ENCODE measurements around the gene HOMER1.

The HOMER1 gene

DNA sequence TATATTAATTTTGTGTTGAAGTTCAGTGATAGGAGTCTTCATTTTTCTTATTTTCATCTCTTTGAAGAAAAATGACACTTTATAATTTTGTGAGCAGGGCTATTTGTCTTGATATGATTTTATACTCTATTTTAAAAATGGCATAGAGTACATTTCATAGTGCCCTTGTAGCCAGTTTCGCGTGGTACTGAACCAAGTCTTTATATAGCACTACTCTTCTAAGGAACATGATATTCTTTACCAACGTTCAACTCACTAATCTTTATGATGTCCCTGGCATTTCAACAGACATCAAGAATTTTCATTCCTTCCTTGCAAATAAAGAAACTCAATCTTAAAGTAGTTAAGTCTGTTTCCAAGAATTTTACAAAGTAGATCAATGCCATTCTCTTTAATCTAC is 41.5 kb upstream of the HOMER1 start:
- H3K27ac ChIP-seq: no peak overlapping the region
- H3K36me3 ChIP-seq (replicated peaks): no peaks in the 10 kb centered on the region
- H3K4me3 ChIP-seq (ENCODE audit: low read depth, low read length): no peak overlapping the region
- no peak for DNase-seq
- TF ChIP-seq, protein P1, sequence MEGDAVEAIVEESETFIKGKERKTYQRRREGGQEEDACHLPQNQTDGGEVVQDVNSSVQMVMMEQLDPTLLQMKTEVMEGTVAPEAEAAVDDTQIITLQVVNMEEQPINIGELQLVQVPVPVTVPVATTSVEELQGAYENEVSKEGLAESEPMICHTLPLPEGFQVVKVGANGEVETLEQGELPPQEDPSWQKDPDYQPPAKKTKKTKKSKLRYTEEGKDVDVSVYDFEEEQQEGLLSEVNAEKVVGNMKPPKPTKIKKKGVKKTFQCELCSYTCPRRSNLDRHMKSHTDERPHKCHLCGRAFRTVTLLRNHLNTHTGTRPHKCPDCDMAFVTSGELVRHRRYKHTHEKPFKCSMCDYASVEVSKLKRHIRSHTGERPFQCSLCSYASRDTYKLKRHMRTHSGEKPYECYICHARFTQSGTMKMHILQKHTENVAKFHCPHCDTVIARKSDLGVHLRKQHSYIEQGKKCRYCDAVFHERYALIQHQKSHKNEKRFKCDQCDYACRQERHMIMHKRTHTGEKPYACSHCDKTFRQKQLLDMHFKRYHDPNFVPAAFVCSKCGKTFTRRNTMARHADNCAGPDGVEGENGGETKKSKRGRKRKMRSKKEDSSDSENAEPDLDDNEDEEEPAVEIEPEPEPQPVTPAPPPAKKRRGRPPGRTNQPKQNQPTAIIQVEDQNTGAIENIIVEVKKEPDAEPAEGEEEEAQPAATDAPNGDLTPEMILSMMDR (IDR thresholded peaks at IDR 0.05; ENCODE audit: low read depth, low read length, missing control alignments): no peak
- no peaks in the 10 kb centered on the region for H3K27me3 ChIP-seq (replicated peaks)
- in situ Hi-C loops (cut with HindIII; ENCODE audit: low pct_ligation_motif_present, low sequenced_read_pairs): no loop called here

DNA sequence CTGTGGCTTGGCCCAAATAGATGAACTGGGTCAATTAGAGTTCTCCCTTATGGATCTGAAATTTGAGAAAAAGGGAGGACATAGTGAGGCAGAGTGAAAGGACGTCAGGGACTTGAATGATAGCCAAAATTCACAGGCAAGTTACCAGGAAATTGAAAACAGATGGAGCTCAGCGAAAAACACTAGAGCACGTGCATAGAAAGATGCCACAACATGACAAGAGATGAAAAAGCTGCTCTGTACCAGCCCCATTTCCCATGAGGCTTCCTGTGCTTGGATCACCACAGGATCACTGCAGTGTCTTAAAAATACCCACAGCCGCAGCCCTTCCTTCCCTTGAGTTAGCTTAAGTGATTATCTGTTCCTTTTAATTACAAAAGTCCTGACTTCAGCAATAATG is 39.0 kb upstream of the HOMER1 start:
- H3K27ac ChIP-seq: no peak overlapping the region
- no peaks in the 10 kb centered on the region for H3K36me3 ChIP-seq (replicated peaks)
- H3K27me3 ChIP-seq (replicated peaks): no peaks in the 10 kb centered on the region
- TF ChIP-seq, protein P1 (IDR thresholded peaks at IDR 0.05; ENCODE audit: low read depth, low read length, missing control alignments): no peak
- in situ Hi-C loops (cut with HindIII; ENCODE audit: low pct_ligation_motif_present, low sequenced_read_pairs): no loop called here
- no peak for DNase-seq
- H3K4me3 ChIP-seq (ENCODE audit: low read depth, low read length): no peak overlapping the region

DNA sequence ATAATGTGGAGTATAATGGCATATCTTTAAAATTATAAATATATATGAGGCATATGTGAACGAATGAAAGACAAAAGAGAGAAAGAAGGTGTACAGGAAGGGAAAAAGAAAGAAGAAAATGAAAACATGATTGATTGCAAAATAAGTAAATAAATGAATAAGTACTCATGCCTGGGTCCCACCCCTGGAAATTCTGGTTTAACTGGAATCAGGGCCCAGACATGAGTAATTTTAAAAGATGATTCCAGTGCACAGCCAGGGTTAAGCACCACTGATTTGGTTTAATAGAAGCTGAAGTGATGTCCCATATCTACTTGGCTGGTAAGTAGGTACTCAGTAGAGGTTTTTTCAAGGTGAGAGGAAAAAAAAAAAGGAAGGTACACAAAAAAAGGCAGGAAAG is 34.0 kb upstream of the HOMER1 start:
- H3K4me3 ChIP-seq (ENCODE audit: low read depth, low read length): no peak overlapping the region
- no peaks in the 10 kb centered on the region for H3K27me3 ChIP-seq (replicated peaks)
- TF ChIP-seq, protein P1 (IDR thresholded peaks at IDR 0.05; ENCODE audit: low read depth, low read length, missing control alignments): no peak
- no peaks in the 10 kb centered on the region for H3K36me3 ChIP-seq (replicated peaks)
- DNase-seq: no peak
- in situ Hi-C loops (cut with HindIII; ENCODE audit: low pct_ligation_motif_present, low sequenced_read_pairs): no loop called here
- H3K27ac ChIP-seq: no peak overlapping the region

DNA sequence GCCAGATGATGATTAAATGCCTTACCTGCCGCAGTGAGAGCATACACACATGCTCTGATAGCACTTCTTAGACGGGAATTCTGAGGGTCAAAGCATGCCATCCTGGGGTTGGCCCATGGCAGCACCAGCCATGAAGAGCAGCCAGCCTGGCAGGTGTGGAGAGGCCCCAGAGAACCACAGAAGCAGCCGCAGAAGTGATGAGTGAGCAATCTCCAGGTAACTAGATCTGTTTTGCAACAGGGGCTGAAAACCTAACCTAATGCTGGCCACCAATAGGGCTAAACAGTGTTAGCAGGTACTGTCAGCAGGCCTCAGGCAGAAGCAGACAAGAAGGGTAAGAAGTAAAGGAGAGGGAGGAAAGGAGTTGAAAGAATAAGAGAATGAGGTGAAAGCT is 33.5 kb upstream of the HOMER1 start:
- no peak overlapping the region for H3K4me3 ChIP-seq (ENCODE audit: low read depth, low read length)
- H3K27me3 ChIP-seq (replicated peaks): no peaks in the 10 kb centered on the region
- no peak for DNase-seq
- H3K36me3 ChIP-seq (replicated peaks): no peaks in the 10 kb centered on the region
- no peak overlapping the region for H3K27ac ChIP-seq
- TF ChIP-seq, protein P1 (IDR thresholded peaks at IDR 0.05; ENCODE audit: low read depth, low read length, missing control alignments): no peak
- in situ Hi-C loops (cut with HindIII; ENCODE audit: low pct_ligation_motif_present, low sequenced_read_pairs): no loop called here

DNA sequence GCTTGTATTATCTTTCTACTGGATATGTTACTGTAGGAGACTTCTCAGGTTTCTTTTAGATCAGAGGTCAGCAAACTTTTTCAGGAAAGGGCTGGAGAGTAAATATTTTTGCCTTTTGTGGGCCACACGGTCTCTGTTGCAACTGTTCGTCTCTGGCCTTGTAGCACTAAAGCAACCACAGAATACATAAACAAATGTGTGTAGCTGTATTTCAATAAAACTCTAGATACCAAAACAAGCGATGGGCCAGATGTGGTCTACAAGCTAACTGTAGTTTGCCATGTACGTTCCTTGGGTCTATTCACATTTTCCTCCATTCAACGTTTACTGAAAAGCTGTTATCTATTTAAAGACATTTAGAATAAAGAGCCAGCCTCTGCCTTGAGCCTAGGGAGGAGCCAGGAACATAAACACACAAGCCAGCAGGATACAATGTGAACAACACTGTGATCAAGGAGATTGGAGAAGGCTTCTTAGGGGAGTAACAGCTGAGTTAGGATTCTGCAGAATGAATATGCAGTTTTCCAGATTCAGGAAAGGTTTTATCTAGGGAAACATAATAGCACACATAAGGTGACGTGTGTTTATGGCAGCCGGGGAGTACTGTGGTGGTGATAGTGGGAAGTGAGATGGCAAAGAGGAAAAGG is 33.0 kb upstream of the HOMER1 start:
- TF ChIP-seq, protein P1 (IDR thresholded peaks at IDR 0.05; ENCODE audit: low read depth, low read length, missing control alignments): no peak
- no peaks in the 10 kb centered on the region for H3K36me3 ChIP-seq (replicated peaks)
- in situ Hi-C loops (cut with HindIII; ENCODE audit: low pct_ligation_motif_present, low sequenced_read_pairs): no loop called here
- DNase-seq: no peak
- H3K27me3 ChIP-seq (replicated peaks): no peaks in the 10 kb centered on the region
- no peak overlapping the region for H3K4me3 ChIP-seq (ENCODE audit: low read depth, low read length)
- no peak overlapping the region for H3K27ac ChIP-seq

DNA sequence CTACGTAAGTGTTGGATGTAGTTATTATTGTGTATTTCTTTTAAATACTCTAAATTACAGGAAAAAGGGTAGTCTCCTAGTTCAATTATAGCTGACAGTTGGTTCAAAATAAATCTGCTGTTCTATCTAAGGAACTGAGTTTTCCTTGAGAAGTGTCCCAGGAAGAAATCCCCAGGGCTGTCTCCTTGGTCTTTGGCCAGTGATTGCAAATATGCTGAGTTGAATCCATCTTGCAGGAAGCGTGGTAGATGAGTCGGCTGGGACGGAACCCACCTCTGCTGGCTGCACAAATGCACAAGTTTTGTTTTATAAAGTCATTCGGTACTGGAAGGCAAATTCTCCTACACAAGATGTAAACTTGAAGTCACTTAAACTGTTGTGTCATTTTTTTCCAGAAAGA is 30.2 kb upstream of the HOMER1 start:
- TF ChIP-seq, protein P1 (IDR thresholded peaks at IDR 0.05; ENCODE audit: low read depth, low read length, missing control alignments): no peak
- DNase-seq: no peak
- no peak overlapping the region for H3K4me3 ChIP-seq (ENCODE audit: low read depth, low read length)
- no peak overlapping the region for H3K27ac ChIP-seq
- no peaks in the 10 kb centered on the region for H3K27me3 ChIP-seq (replicated peaks)
- in situ Hi-C loops (cut with HindIII; ENCODE audit: low pct_ligation_motif_present, low sequenced_read_pairs): no loop called here
- no peaks in the 10 kb centered on the region for H3K36me3 ChIP-seq (replicated peaks)

All from brain microvascular endothelial cell (primary cell).